Testis (tissue), 2 donors: ENCODE results near the gene ABCA3.

Experiments used
- CTCF ChIP-seq, 3 experiments: fragments of 450-650 bp in 2 of 3; fragments of 200-600 bp in 1 of 3; sonication (generic) in 1 of 3; IDR thresholded peaks; one replicate each; pipeline ENCODE4 v1.5.1; 2016 to 2019; ENCODE audit warnings: antibody characterized with exemption in 3 of 3, mild to moderate bottlenecking in 2 of 3, moderate library complexity in 1 of 3
- POLR2A ChIP-seq: fragments of 450-650 bp; IDR thresholded peaks from one replicate; pipeline ENCODE4 v1.6.1; 2017; ENCODE audit warnings: antibody characterized with exemption, mild to moderate bottlenecking, moderate library complexity

GRCh38 chr16:2325181-2325580 is 15.3 kb downstream of the ABCA3 start:
- no peak for TF ChIP-seq CTCF (IDR thresholded peaks at IDR 0.05)
- no peak for TF ChIP-seq POLR2A
